Putamen (tissue), 1 donor: Measurements from ENCODE around the gene ITGAX.

Source experiments
- DNase-seq: peaks from one replicate; pipeline ENCODE4 v3.0.0-alpha.2; 2016; ENCODE audit warnings: low spot score

The ITGAX gene

GRCh38 chr16:31373235-31373634 is 18.3 kb downstream of the ITGAX start:
- DNase-seq, result no peak

GRCh38 chr16:31375231-31375630 is 20.3 kb downstream of the ITGAX start:
- no peak for DNase-seq

- DNase-seq, result no peak
These were observed 21.7 kb downstream of the ITGAX start for GRCh38 chr16:31376705-31377104.

GRCh38 chr16:31377210-31377903 is 22.4 kb downstream of the ITGAX start:
- no peak for DNase-seq

GRCh38 chr16:31380201-31380600 is 25.2 kb downstream of the ITGAX start:
- no peak for DNase-seq

- DNase-seq, result peak; percentile 13
These were observed 27.6 kb downstream of the ITGAX start for GRCh38 chr16:31382485-31383161.

GRCh38 chr16:31385680-31386079 is 30.7 kb downstream of the ITGAX start:
- DNase-seq, result no peak

GRCh38 chr16:31386157-31386984 is 31.4 kb downstream of the ITGAX start:
- DNase-seq, result peak; percentile 47

- DNase-seq, result no peak
These were observed 33.6 kb downstream of the ITGAX start for GRCh38 chr16:31388535-31388934.

GRCh38 chr16:31390504-31391041 is 35.6 kb downstream of the ITGAX start:
- no peak for DNase-seq

- no peak for DNase-seq
These were observed 38.1 kb downstream of the ITGAX start, which contains the start of gene ITGAD for GRCh38 chr16:31393056-31393455. ITGAD (plus strand) TSS chr16:31393335; CDS start chr16:31393361, 26 bp downstream.

GRCh38 chr16:31395647-31396046 is 40.7 kb downstream of the ITGAX start:
- DNase-seq, result no peak

GRCh38 chr16:31397096-31397660 is 42.2 kb downstream of the ITGAX start:
- DNase-seq, result no peak

- DNase-seq, result no peak
These were observed 42.7 kb downstream of the ITGAX start for GRCh38 chr16:31397701-31398100.

GRCh38 chr16:31400191-31400590 is 45.2 kb downstream of the ITGAX start:
- DNase-seq, result no peak

- no peak for DNase-seq
These were observed 46.5 kb downstream of the ITGAX start for GRCh38 chr16:31401436-31401835.

GRCh38 chr16:31402687-31403086 is 47.7 kb downstream of the ITGAX start:
- no peak for DNase-seq

- DNase-seq, result no peak
These were observed 48.8 kb downstream of the ITGAX start for GRCh38 chr16:31403590-31404352.

GRCh38 chr16:31404353-31405064 is 49.5 kb downstream of the ITGAX start:
- no peak for DNase-seq

- no peak for DNase-seq
These were observed 52.4 kb downstream of the ITGAX start for GRCh38 chr16:31407406-31407805.

- no peak for DNase-seq
These were observed 54.5 kb downstream of the ITGAX start for GRCh38 chr16:31409433-31409832.
